COR-L47 (cell line): Measurements from ENCODE around the gene CLN6.
"Not testable (repeated sequence)": the region's sequence is repeated elsewhere in the genome, so short reads cannot be mapped to it uniquely, and the experiment has no call there.

Experiments used
- DNase-seq: peaks from one replicate; lab custom pipeline; 2025; lab: John Stamatoyannopoulos, UW

CLN6 gene

GRCh38 chr15:68256675-68257450 is 27.3 kb upstream of the CLN6 start:
- DNase-seq: peak; percentile 64

GRCh38 chr15:68252925-68253534 is 23.5 kb upstream of the CLN6 start:
- peak; percentile 68 for DNase-seq

- no peak for DNase-seq
These were observed 19.7 kb upstream of the CLN6 start for GRCh38 chr15:68249058-68249713.

- DNase-seq: no peak
These were observed 14.7 kb upstream of the CLN6 start for GRCh38 chr15:68244235-68244634.

- DNase-seq: no peak
These were observed 11.8 kb upstream of the CLN6 start for GRCh38 chr15:68241088-68241935.

GRCh38 chr15:68239025-68239424 is 9.5 kb upstream of the CLN6 start:
- DNase-seq: no peak

- no peak for DNase-seq
These were observed 5.5 kb upstream of the CLN6 start for GRCh38 chr15:68235022-68235421.

GRCh38 chr15:68234520-68234919 is 5.0 kb upstream of the CLN6 start:
- DNase-seq: not testable (repeated sequence)

- no peak for DNase-seq
These were observed 4.5 kb upstream of the CLN6 start for GRCh38 chr15:68234060-68234459.

GRCh38 chr15:68232937-68233336 is 3.4 kb upstream of the CLN6 start:
- no peak for DNase-seq

- no peak for DNase-seq
These were observed 2.9 kb upstream of the CLN6 start for GRCh38 chr15:68232449-68232848.

GRCh38 chr15:68231102-68231818 is 1.7 kb upstream of the CLN6 start:
- no peak for DNase-seq

GRCh38 chr15:68230157-68231100 is 901 bp upstream of the CLN6 start:
- no peak for DNase-seq

GRCh38 chr15:68228971-68229385 is 550 bp downstream of the CLN6 start:
- DNase-seq: no peak

GRCh38 chr15:68228143-68228970 is 1.2 kb downstream of the CLN6 start:
- DNase-seq: no peak

- DNase-seq: no peak
These were observed 1.8 kb downstream of the CLN6 start for GRCh38 chr15:68227643-68228142.

- not testable (repeated sequence) for DNase-seq
These were observed 4.1 kb downstream of the CLN6 start for GRCh38 chr15:68225442-68225841.

GRCh38 chr15:68224546-68225250 is 4.8 kb downstream of the CLN6 start:
- DNase-seq: no peak

- no peak for DNase-seq
These were observed 5.4 kb downstream of the CLN6 start for GRCh38 chr15:68224108-68224507.
